HepG2 (cell line): ENCODE results near the gene TSHZ1. TPM values are rescaled to one million over a fixed set of nuclear protein-coding genes. Genes with fewer than 3 reads are reported as not detected.

Source experiments
- AHDC1 ChIP-seq: sonication (generic); formaldehyde crosslinking; IDR thresholded peaks from 2 replicates; pipeline ENCODE4 v1.5.1; 2020; ENCODE audit warnings: mild to moderate bottlenecking, missing genetic modification reagents, borderline replicate concordance
- ARID4A ChIP-seq: sonication (generic); formaldehyde crosslinking; IDR thresholded peaks from 2 replicates; pipeline ENCODE4 v1.5.0; 2020; ENCODE audit warnings: mild to moderate bottlenecking, missing genetic modification reagents, borderline replicate concordance
- GATA4 ChIP-seq: sonication (generic); IDR thresholded peaks from 2 replicates; pipeline ENCODE4 v1.6.1; 2016; ENCODE audit warnings: antibody characterized with exemption, low read depth, borderline replicate concordance
- HIVEP1 ChIP-seq: sonication (generic); formaldehyde crosslinking; IDR thresholded peaks from 2 replicates; pipeline ENCODE4 v1.4.0; 2020; ENCODE audit warnings: mild to moderate bottlenecking, missing genetic modification reagents
- MEIS1 ChIP-seq: sonication (generic); formaldehyde crosslinking; IDR thresholded peaks from 2 replicates; pipeline ENCODE4 v1.9.0; 2021; ENCODE audit warnings: mild to moderate bottlenecking, missing genetic modification reagents, moderate library complexity, borderline replicate concordance
- NR1H2 ChIP-seq: sonication (generic); formaldehyde crosslinking; IDR thresholded peaks from 2 replicates; pipeline ENCODE4 v1.8.1; 2022; ENCODE audit warnings: low read depth, missing genetic modification reagents, borderline replicate concordance
- PTBP1 ChIP-seq: fragments of 200-400 bp; formaldehyde crosslinking; IDR thresholded peaks from 2 replicates; pipeline ENCODE4 v1.6.1; 2018; ENCODE audit warnings: low read length, low read depth; ENCODE audit not compliant: poor library complexity, severe bottlenecking
- RARA ChIP-seq: IDR thresholded peaks from 2 replicates; pipeline ENCODE4 v1.6.1; 2016; ENCODE audit warnings: missing genetic modification reagents, missing compliant biosample characterization
- TBX2 ChIP-seq: sonication (generic); formaldehyde crosslinking; IDR thresholded peaks from 2 replicates; pipeline ENCODE4 v1.5.0; 2020; ENCODE audit warnings: missing genetic modification reagents, mild to moderate bottlenecking, borderline replicate concordance
- TCF7 ChIP-seq: sonication (generic); IDR thresholded peaks from 2 replicates; pipeline ENCODE4 v1.6.1; 2016; ENCODE audit warnings: antibody characterized with exemption, low read depth
- ZBTB37 ChIP-seq: sonication (generic); formaldehyde crosslinking; IDR thresholded peaks from 2 replicates; pipeline ENCODE4 v1.4.0; 2020; ENCODE audit warnings: mild to moderate bottlenecking, missing genetic modification reagents
- ZMYM4 ChIP-seq: sonication (generic); formaldehyde crosslinking; IDR thresholded peaks from 2 replicates; pipeline ENCODE4 v1.8.1; 2023; ENCODE audit warnings: mild to moderate bottlenecking, missing genetic modification reagents
- ZNF432 ChIP-seq: sonication (generic); formaldehyde crosslinking; IDR thresholded peaks from 2 replicates; pipeline ENCODE4 v1.5.0; 2020; ENCODE audit warnings: missing genetic modification reagents, mild to moderate bottlenecking, borderline replicate concordance
- ZNF75D ChIP-seq: sonication (generic); formaldehyde crosslinking; IDR thresholded peaks from 2 replicates; pipeline ENCODE4 v1.8.1; 2023; ENCODE audit warnings: missing genetic modification reagents, mild to moderate bottlenecking, borderline replicate concordance
- ZUFSP ChIP-seq: sonication (generic); formaldehyde crosslinking; IDR thresholded peaks from 2 replicates; pipeline ENCODE4 v1.9.0; 2021; ENCODE audit warnings: missing genetic modification reagents, mild to moderate bottlenecking, borderline replicate concordance
- polyA plus RNA-seq, 8 experiments: library from polyadenylated mRNA; depleted of rRNA in 3 of 8; stranded (reverse) in 7 of 8; unstranded in 1 of 8; fragments of >200 nt; fragmentation: Illumina TruSeq in 4 of 8; extraction: Trizol in 4 of 8; gene quantifications; 2 replicates each; pipeline versions ENCODE4 v1.2.1 to v1.2.3, GENCODE V29; 2011 to 2016; ENCODE audit warnings: low read depth in 4 of 8, missing spikeins in 1 of 8, mixed read lengths in 1 of 8; ENCODE audit not compliant: insufficient read depth in 1 of 8
- total RNA-seq, 5 experiments: library from RNA; depleted of rRNA; stranded (reverse); fragments of >200 nt; fragmentation: Illumina TruSeq; extraction: Trizol; gene quantifications; 2 replicates each; pipeline ENCODE4 v1.2.3, GENCODE V29; 2016; ENCODE audit warnings: low read depth in 1 of 5

TSHZ1 gene
- total and polyA plus RNA-seq, 2 of the 13 experiments (the other 11 are each of a cell fraction or from before 2014, with no cell fraction given): 2.5 to 2.7 TPM

GRCh38 chr18:75214766-75215510 lies 4.3 kb downstream of the TSHZ1 start (continued):
- TF ChIP-seq AHDC1 (CRISPR knock-in tag) (no peak), HIVEP1 (CRISPR knock-in tag) (no peak), ZNF75D (no peak), RARA (CRISPR knock-in tag) (0 out of 2 replicates have a peak, but pooled peaks have one; percentile 16), ZBTB37 (CRISPR knock-in tag) (no peak), GATA4 (no peak), ARID4A (CRISPR knock-in tag) (no peak), ZMYM4 (CRISPR knock-in tag) (no peak), ZUFSP (CRISPR knock-in tag) (no peak), TBX2 (CRISPR knock-in tag) (peak; percentile 69), MEIS1 (CRISPR knock-in tag) (no peak), NR1H2 (no peak), ZNF432 (CRISPR knock-in tag) (no peak), TCF7 (0 out of 2 replicates have a peak, but pooled peaks have one; percentile 36), PTBP1 (no peak)
